Measurements from ENCODE around the gene EP400. TPM values are rescaled to one million over a fixed set of nuclear protein-coding genes. Genes with fewer than 3 reads are reported as not detected.

Gene EP400
- total and polyA plus RNA-seq, 2 of the 13 experiments (the other 11 are each of a cell fraction or from before 2014, with no cell fraction given): 4.9 to 5.0 TPM

- no peak; the same call in 1 of the 2 replicates for TF ChIP-seq SOX13 (IDR thresholded peaks at IDR 0.05)
- peak in 1 of 2 experiments; percentile 5; a peak in 1 of 4 replicates for TF ChIP-seq SOX13 (CRISPR knock-in tag; conservative IDR thresholded peaks at IDR 0.05 in 1 of 2, IDR thresholded peaks at IDR 0.05 in 1 of 2)
- 0 out of 2 replicates have a peak, but pooled peaks have one; percentile 27 for TF ChIP-seq CAMTA2 (CRISPR knock-in tag; IDR thresholded peaks at IDR 0.05; ENCODE audit: borderline replicate concordance)
- TF ChIP-seq GABPB1 (CRISPR knock-in tag; IDR thresholded peaks at IDR 0.05): peak; percentile 72
- TF ChIP-seq ZMYM3 (CRISPR knock-in tag; IDR thresholded peaks at IDR 0.05): 0 out of 2 replicates have a peak, but pooled peaks have one; percentile 13
- no peak for TF ChIP-seq CREB3 (CRISPR knock-in tag; IDR thresholded peaks at IDR 0.05)
- no peak for TF ChIP-seq ZNF879 (CRISPR knock-in tag; IDR thresholded peaks at IDR 0.05)
- TF ChIP-seq ASH2L (IDR thresholded peaks at IDR 0.05; ENCODE audit: insufficient read length, low read depth, low read length): peak; percentile 38
- TF ChIP-seq SAFB2 (CRISPR knock-in tag; IDR thresholded peaks at IDR 0.05; ENCODE audit: borderline replicate concordance, low read depth): 0 out of 2 replicates have a peak, but pooled peaks have one; percentile 17
- TF ChIP-seq TFDP2 (CRISPR knock-in tag; IDR thresholded peaks at IDR 0.05): peak; percentile 89
- peak; percentile 89 for TF ChIP-seq HDAC1 (CRISPR knock-in tag; IDR thresholded peaks at IDR 0.05)
- 0 out of 2 replicates have a peak, but pooled peaks have one; percentile 27 for TF ChIP-seq ZNF292 (CRISPR knock-in tag; IDR thresholded peaks at IDR 0.05; ENCODE audit: borderline replicate concordance, low read depth)
- no peak for TF ChIP-seq CREB1 (IDR thresholded peaks at IDR 0.05)
- no peak for TF ChIP-seq CREB1 (CRISPR knock-in tag; IDR thresholded peaks at IDR 0.05)
- TF ChIP-seq ZNF224 (CRISPR knock-in tag; IDR thresholded peaks at IDR 0.05): 0 out of 2 replicates have a peak, but pooled peaks have one; percentile 39
- TF ChIP-seq MAX (IDR thresholded peaks at IDR 0.05): peak; percentile 97
- TF ChIP-seq ZNF878 (CRISPR knock-in tag; IDR thresholded peaks at IDR 0.05): peak; percentile 54; the same call in 1 of the 2 replicates
- TF ChIP-seq ZNF780A (CRISPR knock-in tag; IDR thresholded peaks at IDR 0.05): no peak
- peak; percentile 63; the same call in 1 of the 2 replicates for TF ChIP-seq ZNF160 (CRISPR knock-in tag; IDR thresholded peaks at IDR 0.05)
- TF ChIP-seq SMAD3 (CRISPR knock-in tag; IDR thresholded peaks at IDR 0.05): 0 out of 2 replicates have a peak, but pooled peaks have one; percentile 59
- peak; percentile 22; the same call in 1 of the 2 replicates for TF ChIP-seq KMT2A (CRISPR knock-in tag; IDR thresholded peaks at IDR 0.05)
- TF ChIP-seq EEA1 (CRISPR knock-in tag; IDR thresholded peaks at IDR 0.05; ENCODE audit: borderline replicate concordance): peak; percentile 77; the same call in 1 of the 2 replicates
- no peak; the same call in 1 of the 2 replicates for TF ChIP-seq FOXO1 (CRISPR knock-in tag; IDR thresholded peaks at IDR 0.05)
- TF ChIP-seq HDAC2 (CRISPR knock-in tag; IDR thresholded peaks at IDR 0.05): peak; percentile 65
- peak; percentile 90; the same call in 1 of the 2 replicates for TF ChIP-seq ZNF616 (CRISPR knock-in tag; IDR thresholded peaks at IDR 0.05; ENCODE audit: low read depth)
- peak; percentile 59; the same call in 1 of the 2 replicates for TF ChIP-seq NFKB2 (CRISPR knock-in tag; IDR thresholded peaks at IDR 0.05; ENCODE audit: borderline replicate concordance)
- TF ChIP-seq KLF11 (CRISPR knock-in tag; IDR thresholded peaks at IDR 0.05): 0 out of 2 replicates have a peak, but pooled peaks have one; percentile 49
- TF ChIP-seq TARDBP (CRISPR knock-in tag; IDR thresholded peaks at IDR 0.05): peak; percentile 31; the same call in 1 of the 2 replicates
- TF ChIP-seq BHLHE40 (IDR thresholded peaks at IDR 0.05; ENCODE audit: low read length): peak; percentile 82
Observed at GRCh38 chr12:132083941-132084620, 134.3 kb downstream of the EP400 start (continued).
